LNCAP (cell line): ENCODE measurements around the gene ZNF846.

Source experiments
- TF ChIP-seq, protein P1 (sequence below): fragments of 450-650 bp; IDR thresholded peaks from 2 replicates; pipeline ENCODE4 v1.5.1; 2017; ENCODE audit warnings: mild to moderate bottlenecking

ZNF846 gene

GRCh38 chr19:9741476-9742171 lies 26.9 kb downstream of the ZNF846 start:
- TF ChIP-seq, protein P1, sequence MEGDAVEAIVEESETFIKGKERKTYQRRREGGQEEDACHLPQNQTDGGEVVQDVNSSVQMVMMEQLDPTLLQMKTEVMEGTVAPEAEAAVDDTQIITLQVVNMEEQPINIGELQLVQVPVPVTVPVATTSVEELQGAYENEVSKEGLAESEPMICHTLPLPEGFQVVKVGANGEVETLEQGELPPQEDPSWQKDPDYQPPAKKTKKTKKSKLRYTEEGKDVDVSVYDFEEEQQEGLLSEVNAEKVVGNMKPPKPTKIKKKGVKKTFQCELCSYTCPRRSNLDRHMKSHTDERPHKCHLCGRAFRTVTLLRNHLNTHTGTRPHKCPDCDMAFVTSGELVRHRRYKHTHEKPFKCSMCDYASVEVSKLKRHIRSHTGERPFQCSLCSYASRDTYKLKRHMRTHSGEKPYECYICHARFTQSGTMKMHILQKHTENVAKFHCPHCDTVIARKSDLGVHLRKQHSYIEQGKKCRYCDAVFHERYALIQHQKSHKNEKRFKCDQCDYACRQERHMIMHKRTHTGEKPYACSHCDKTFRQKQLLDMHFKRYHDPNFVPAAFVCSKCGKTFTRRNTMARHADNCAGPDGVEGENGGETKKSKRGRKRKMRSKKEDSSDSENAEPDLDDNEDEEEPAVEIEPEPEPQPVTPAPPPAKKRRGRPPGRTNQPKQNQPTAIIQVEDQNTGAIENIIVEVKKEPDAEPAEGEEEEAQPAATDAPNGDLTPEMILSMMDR, result no peak

GRCh38 chr19:9735986-9736385 lies 32.6 kb downstream of the ZNF846 start:
- TF ChIP-seq, protein P1, result no peak

DNA sequence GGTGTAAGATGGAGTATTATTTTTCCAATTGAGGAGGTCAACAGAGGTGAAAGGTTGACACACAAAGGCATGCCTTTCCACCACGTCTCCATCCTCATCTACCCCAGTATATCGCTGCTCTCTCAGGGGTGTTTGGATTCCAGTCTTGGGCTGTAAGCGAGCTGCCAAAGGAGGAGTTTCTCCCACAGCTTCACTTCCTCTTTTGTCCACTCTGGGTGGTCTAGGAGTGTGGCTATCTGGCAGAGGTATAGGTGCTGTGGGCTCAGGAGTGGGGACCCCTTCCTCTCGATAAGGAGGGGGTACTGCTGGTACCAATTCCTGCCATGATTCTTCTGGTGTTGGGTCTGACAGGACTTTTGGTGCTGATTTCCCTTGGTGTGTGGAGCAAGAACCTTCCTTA lies 39.4 kb downstream of the ZNF846 start:
- TF ChIP-seq, protein P1, result no peak

DNA sequence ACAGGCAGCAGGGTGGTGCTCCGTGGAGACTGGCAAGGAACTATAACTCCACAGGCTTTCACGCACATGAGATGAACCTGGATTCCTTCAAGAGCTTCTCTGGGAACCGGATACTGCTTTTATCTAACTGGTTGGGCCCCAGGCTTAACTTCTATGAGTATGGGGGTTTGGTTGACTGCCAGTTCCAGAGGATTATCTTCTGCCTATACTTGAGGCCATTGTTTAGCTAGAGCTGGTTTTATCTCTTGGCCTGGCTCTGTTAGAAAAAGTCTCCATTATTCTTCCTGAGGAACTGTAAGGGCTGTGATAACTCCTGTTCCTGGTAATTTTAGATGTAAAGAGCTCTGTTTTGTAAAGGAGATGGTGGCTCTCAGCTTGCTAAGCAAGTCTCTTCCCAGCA lies 40.9 kb downstream of the ZNF846 start:
- TF ChIP-seq, protein P1, result no peak

DNA sequence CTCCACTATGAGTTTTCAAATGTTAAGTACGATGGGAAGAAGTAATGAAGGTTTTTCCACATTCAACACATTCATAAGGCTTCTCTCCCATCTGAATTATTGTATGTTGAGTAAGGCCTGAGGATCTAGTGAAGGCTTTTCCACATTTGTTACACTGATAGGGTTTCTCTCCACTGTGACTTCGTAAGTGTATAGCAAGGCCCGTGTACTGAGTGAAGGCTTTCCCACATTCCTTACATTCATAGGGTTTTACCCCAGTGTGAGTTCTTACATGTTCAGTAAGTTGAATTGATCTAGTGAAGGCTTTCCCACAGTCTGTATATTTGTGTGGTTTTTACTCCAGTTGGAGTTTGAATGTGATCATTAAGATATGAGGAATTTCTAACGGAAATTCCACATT lies 44.4 kb downstream of the ZNF846 start:
- TF ChIP-seq, protein P1, result no peak

GRCh38 chr19:9721861-9722260 lies 46.7 kb downstream of the ZNF846 start:
- TF ChIP-seq, protein P1, result no peak

DNA sequence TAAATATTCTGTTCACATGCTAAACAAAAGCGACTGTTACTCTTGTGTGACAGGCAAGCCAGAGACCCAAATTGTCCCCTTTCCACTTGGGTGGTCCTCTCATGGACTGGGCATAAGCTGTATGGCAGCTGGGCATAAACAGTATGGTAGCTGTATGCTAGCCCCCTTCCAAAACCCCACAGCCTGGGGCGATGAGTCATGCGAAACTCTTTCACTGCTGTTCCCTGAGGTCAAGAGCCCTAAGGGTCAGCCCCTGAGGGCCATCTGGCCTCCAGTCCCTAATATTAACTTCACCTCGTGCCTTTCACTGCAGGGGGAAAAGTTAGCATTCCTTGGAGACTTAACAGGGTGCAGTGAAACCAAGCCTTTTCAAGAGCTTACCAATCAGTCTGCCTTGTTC lies 48.0 kb downstream of the ZNF846 start:
- TF ChIP-seq, protein P1, result no peak

DNA sequence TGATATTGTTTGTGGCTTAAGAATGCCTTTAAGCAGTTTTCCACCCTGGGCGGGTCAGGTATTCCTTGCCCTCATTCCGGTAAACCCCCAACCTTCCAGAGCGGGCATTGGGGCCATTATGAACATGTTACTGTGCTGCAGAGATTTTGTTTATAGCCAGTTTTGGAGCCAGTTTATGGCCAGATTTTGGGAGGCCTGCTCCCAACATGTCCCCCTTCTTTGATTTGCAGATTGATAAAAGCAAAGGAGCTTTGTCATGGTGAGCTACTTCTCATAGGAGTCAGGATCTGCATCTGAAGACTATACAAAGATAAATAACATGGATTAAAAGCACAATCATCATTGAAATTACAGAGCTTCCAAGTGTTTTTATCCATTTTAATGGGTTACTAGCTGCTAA lies 56.7 kb downstream of the ZNF846 start:
- TF ChIP-seq, protein P1, result no peak
